Stomach (tissue), 9 donors: ENCODE results near the gene PNMA6E. TPM values are rescaled to one million over a fixed set of nuclear protein-coding genes. Genes with fewer than 3 reads are reported as not detected.
"Not testable (repeated sequence)": the region's sequence is repeated elsewhere in the genome, so short reads cannot be mapped to it uniquely, and the experiment has no call there.

Experiments
- DNase-seq, 2 donors: peaks; one replicate each; pipeline versions ENCODE4 v3.0.0 to v3.0.0-alpha.2; 2013 to 2019
- H3K27ac ChIP-seq, 5 donors: fragments of 200-600 bp in 4 of 5; sonication (generic) in 4 of 5; one replicate each; pipeline ENCODE4 v1.5.1; 2013 to 2019; ENCODE audit warnings: mild to moderate bottlenecking in 1 of 5, moderate library complexity in 1 of 5
- H3K27me3 ChIP-seq, 3 donors: fragments of 200-600 bp; sonication (generic); one replicate each; pipeline ENCODE4 v1.5.1; 2017 to 2019; ENCODE audit warnings: mixed run types in 1 of 3
- H3K36me3 ChIP-seq, 4 donors: fragments of 200-600 bp; sonication (generic); 1 replicate in 3 of 4; 2 replicates in 1 of 4; pipeline ENCODE4 v1.5.1; 2016 to 2019
- H3K4me1 ChIP-seq, 4 donors: fragments of 200-600 bp; sonication (generic); one replicate each; pipeline ENCODE4 v1.5.1; 2016 to 2019
- H3K4me3 ChIP-seq, 4 donors: fragments of 200-600 bp; sonication (generic) in 3 of 4; one replicate each; pipeline ENCODE4 v1.5.1; 2016 to 2019; ENCODE audit warnings: mild to moderate bottlenecking in 1 of 4
- H3K9me3 ChIP-seq, 4 donors: fragments of 200-600 bp; sonication (generic); one replicate each; pipeline ENCODE4 v1.5.1; 2016 to 2019
- CTCF ChIP-seq, 7 experiments: fragments of 450-650 bp in 4 of 7; fragments of 200-600 bp in 3 of 7; sonication (generic) in 3 of 7; IDR thresholded peaks; one replicate each; pipeline ENCODE4 v1.5.1; 2016 to 2019; ENCODE audit warnings: antibody characterized with exemption in 7 of 7, control low read depth in 2 of 7, mild to moderate bottlenecking in 1 of 7
- EP300 ChIP-seq: sonication (generic); formaldehyde crosslinking; IDR thresholded peaks from one replicate; pipeline ENCODE4 v1.6.1; 2017; ENCODE audit warnings: antibody characterized with exemption
- POLR2A ChIP-seq, 4 donors: fragments of 450-650 bp; IDR thresholded peaks; one replicate each; pipeline ENCODE4 v1.6.1; 2016; ENCODE audit warnings: antibody characterized with exemption in 4 of 4, control low read depth in 2 of 4, mild to moderate bottlenecking in 1 of 4, moderate library complexity in 1 of 4
- POLR2AphosphoS5 ChIP-seq, 3 donors: sonication (generic); formaldehyde crosslinking; IDR thresholded peaks; one replicate each; pipeline ENCODE4 v1.6.1; 2016; ENCODE audit warnings: antibody characterized with exemption in 3 of 3
- WGBS, 5 donors: extraction: QIAGEN DNeasy Blood & Tissue Kit in 3 of 5; methylation state at CpG; one replicate each; pipeline versions ENCODE4 v1.1.5 to v1.1.7; 2013 to 2018; 5-methylcytosine and 5-hydroxymethylcytosine counted together
- intact Hi-C: fragments of 100-400 bp; cut with DNase I; formaldehyde crosslinking; loops from one replicate; pipeline ENCODE4 v1.15.1; 2023; ENCODE audit warnings: low total_unique reads
- polyA plus RNA-seq, 3 donors: library from polyadenylated mRNA; stranded (reverse); fragments of 200-250 nt; gene quantifications; one replicate each; pipeline ENCODE4 v1.2.3, GENCODE V29; 2013
- total RNA-seq, 5 donors: library from RNA; depleted of rRNA; stranded (reverse); fragments of >200 nt; gene quantifications; one replicate each; pipeline versions ENCODE4 v1.1.0 to v1.2.3, GENCODE V29; 2014 to 2016
- donor health status: healthy with polysubstance abuse.
- donor health status: Bipolar disorder and iron deficiency.
- donor health status: healthy.

PNMA6E gene
- total and polyA plus RNA-seq, 8 donors: not detected

GRCh38 chrX:153392642-153393321 is 8.4 kb downstream of the PNMA6E start:
- 85 to 92% (median 88%) methylated on average over 14 to 16 of the region's 16 CpGs for WGBS, 5 donors
- Histone ChIP-seq H3K4me1 (no peaks in the 10 kb centered on the region), H3K27me3 (peaks cover 0 to 8% (median 6%) of the 10 kb centered on the region in 3 donors), H3K27ac (no peak overlapping the region), H3K4me3 (no peak overlapping the region), H3K36me3 (no peaks in the 10 kb centered on the region), H3K9me3 (no peaks in the 10 kb centered on the region)
- DNase-seq: no peak
- TF ChIP-seq POLR2A (IDR thresholded peaks at IDR 0.05): no peak
- TF ChIP-seq EP300: no peak
- TF ChIP-seq CTCF (IDR thresholded peaks at IDR 0.05): no peak
- no peak for TF ChIP-seq POLR2AphosphoS5 (IDR thresholded peaks at IDR 0.05)
- intact Hi-C loops: no loop called here

GRCh38 chrX:153389460-153389768 is 11.7 kb downstream of the PNMA6E start:
- H3K27ac ChIP-seq, H3K36me3 ChIP-seq, H3K4me3 ChIP-seq, H3K27me3 ChIP-seq, intact Hi-C loops, DNase-seq, H3K9me3 ChIP-seq, H3K4me1 ChIP-seq: not testable (repeated sequence)
- WGBS, 5 donors: 86 to 100% (median 100%) methylated on average over 3 to 6 of the region's 6 CpGs

GRCh38 chrX:153388722-153389459 is 12.3 kb downstream of the PNMA6E start:
- WGBS, 5 donors: 79 to 85% (median 81%) methylated on average over 6 to 14 of the region's 14 CpGs

GRCh38 chrX:153387987-153388721 is 13.0 kb downstream of the PNMA6E start:
- no peak for DNase-seq
- intact Hi-C loops: no loop called here
- WGBS, 5 donors: 62 to 100% (median 82%) methylated on average over 2 to 10 of the region's 10 CpGs

More at GRCh38 chrX:153388722-153389459, 12.3 kb downstream of the PNMA6E start:
- no peaks in the 10 kb centered on the region for H3K36me3 ChIP-seq
- no peak overlapping the region for H3K4me3 ChIP-seq
- TF ChIP-seq POLR2A (IDR thresholded peaks at IDR 0.05) (no peak), POLR2AphosphoS5 (IDR thresholded peaks at IDR 0.05) (no peak), CTCF (IDR thresholded peaks at IDR 0.05) (no peak), EP300 (no peak)
- H3K4me1 ChIP-seq: no peaks in the 10 kb centered on the region
- no peak overlapping the region for H3K27ac ChIP-seq
- DNase-seq: no peak
- no peaks in the 10 kb centered on the region for H3K9me3 ChIP-seq
- intact Hi-C loops: no loop called here
- H3K27me3 ChIP-seq: peaks cover 0 to under 1% (median 0%) of the 10 kb centered on the region in 3 donors

More at GRCh38 chrX:153387987-153388721, 13.0 kb downstream of the PNMA6E start:
- H3K27me3 ChIP-seq: no peaks in the 10 kb centered on the region
- no peak overlapping the region for H3K4me3 ChIP-seq
- no peak for TF ChIP-seq POLR2A (IDR thresholded peaks at IDR 0.05)
- TF ChIP-seq CTCF (IDR thresholded peaks at IDR 0.05): no peak
- no peak for TF ChIP-seq EP300
- TF ChIP-seq POLR2AphosphoS5 (IDR thresholded peaks at IDR 0.05): no peak
- no peaks in the 10 kb centered on the region for H3K9me3 ChIP-seq
- no peak overlapping the region for H3K27ac ChIP-seq
- no peaks in the 10 kb centered on the region for H3K4me1 ChIP-seq
- H3K36me3 ChIP-seq: no peaks in the 10 kb centered on the region
